ENCODE data around the gene SYT8. TPM values are rescaled to one million over a fixed set of nuclear protein-coding genes. Genes with fewer than 3 reads are reported as not detected.

SYT8 gene
- total and polyA plus RNA-seq, 2 of the 8 experiments (the other 6 are each of a cell fraction or from before 2014, with no cell fraction given) = not detected

DNA sequence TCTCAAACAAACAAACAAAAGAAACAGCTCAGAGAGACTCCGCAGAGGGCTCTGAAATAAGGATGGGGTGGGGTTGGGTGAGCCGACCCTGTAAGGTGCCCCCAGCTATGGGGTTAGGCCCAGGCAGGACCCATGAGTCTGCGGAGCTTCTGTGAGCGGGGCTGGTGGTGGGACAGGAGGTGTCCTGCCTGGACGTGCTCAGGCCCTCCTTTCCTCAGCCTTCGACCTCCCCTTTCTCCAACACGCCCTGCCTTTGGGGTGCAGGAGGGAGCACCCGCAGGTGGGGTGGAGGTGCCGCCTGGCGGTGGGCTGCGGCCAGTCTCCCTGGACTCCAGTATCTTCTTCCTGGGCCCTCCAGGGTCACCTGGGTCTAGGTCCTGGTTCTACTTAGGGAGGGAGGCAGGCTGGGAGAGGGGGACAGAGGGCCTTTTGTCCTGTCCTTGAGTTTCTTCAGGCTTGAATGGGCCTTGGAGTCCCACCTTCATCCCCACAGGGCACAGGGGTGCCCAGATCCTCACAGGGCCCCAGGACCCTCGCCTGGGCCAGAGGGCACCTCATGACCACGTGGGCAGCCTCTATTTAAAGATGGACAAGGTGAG, 44.7 kb downstream of the SYT8 start:
- H3K56ac ChIP-seq (replicated peaks; ENCODE audit: insufficient read length, low read depth, low read length) = no peak overlapping the region
- no peak overlapping the region for H3K23ac ChIP-seq (ENCODE audit: insufficient read length)
- no peak overlapping the region for H3K9ac ChIP-seq (replicated peaks in 1 of 4; ENCODE audit: extremely low read depth in 1 of 4, low read depth in 3 of 4, low read length in 3 of 4)
- CTCF ChIA-PET (ENCODE audit: partially characterized antibody) = interaction anchor here (0.7 to 5.5 kb wide), 8 partner anchors 8 to 285 kb away, joined by 3 to 156 read pairs (median 4); partner anchors contain the start of gene TNNT3
- no peak overlapping the region for H2BK15ac ChIP-seq (ENCODE audit: low read length)
- peaks cover 0 to 5% (median 2%) of the 10 kb centered on the region in 4 experiments; a peak in 3 of 7 replicates for H3K4me1 ChIP-seq (replicated peaks in 1 of 4; ENCODE audit: control insufficient read depth in 3 of 4, insufficient read depth in 4 of 4, low read length in 3 of 4)
- no peak overlapping the region for H2BK5ac ChIP-seq (ENCODE audit: low read depth, low read length)
- no peaks in the 10 kb centered on the region for H3K79me1 ChIP-seq (ENCODE audit: low read depth, low read length)
- no peaks in the 10 kb centered on the region for H4K20me1 ChIP-seq (replicated peaks in 1 of 2; ENCODE audit: control insufficient read depth in 1 of 2, insufficient read depth in 2 of 2, low read length in 2 of 2)
- H3K4ac ChIP-seq (replicated peaks; ENCODE audit: insufficient read length, low read depth, low read length) = no peak overlapping the region
- H3K27ac ChIP-seq (ENCODE audit: low read depth, low read length) = no peak overlapping the region
- no peak overlapping the region for H3K18ac ChIP-seq (ENCODE audit: extremely low read depth, low read length)
- H4K8ac ChIP-seq (ENCODE audit: extremely low read depth, insufficient read depth, low read length) = peak overlapping the region; percentile 51; the same call in 1 of the 2 replicates
- H3K9me3 ChIP-seq (ENCODE audit: insufficient read depth in 2 of 2, low read depth in 1 of 2, low read length in 1 of 2) = no peaks in the 10 kb centered on the region
- no peak overlapping the region for H4K5ac ChIP-seq (ENCODE audit: insufficient read length, low read depth, low read length)
- H2BK20ac ChIP-seq (ENCODE audit: low read length) = no peak overlapping the region
- no peak overlapping the region for H3K14ac ChIP-seq (ENCODE audit: insufficient read length)
- H2AK5ac ChIP-seq (ENCODE audit: low read depth, low read length) = no peak overlapping the region
- FAIRE-seq (no peak), DNase-seq (ENCODE audit: low read depth in 1 of 2, low spot score in 2 of 2) (no peak)
- POLR2A ChIA-PET (ENCODE audit: partially characterized antibody) = no interaction called here
- H3K4me2 ChIP-seq (ENCODE audit: insufficient read depth in 1 of 2, low read depth in 2 of 2, low read length in 2 of 2) = no peak overlapping the region
- H3K27me3 ChIP-seq (replicated peaks in 1 of 4; ENCODE audit: control insufficient read depth in 3 of 4, extremely low read depth in 1 of 4, insufficient read depth in 3 of 4, low read length in 3 of 4) = no peaks in the 10 kb centered on the region; a peak in 1 of 7 replicates
- no peak overlapping the region for H2BK12ac ChIP-seq (ENCODE audit: low read depth, low read length)
- 97% methylated on average over 10 of the region's 13 CpGs; no CpG with 5 or more reads in 1 of the 2 experiments for whole genome bisulfite sequencing, 2 experiments (ENCODE audit: extremely low coverage in 1 of 2, insufficient coverage in 1 of 2, insufficient read length in 1 of 2, insufficient replicate concordance in 2 of 2, low coverage in 1 of 2, low lambda C conversion rate in 2 of 2, missing lambda C conversion rate in 1 of 2)
- no peak overlapping the region for H4K91ac ChIP-seq (replicated peaks; ENCODE audit: insufficient read length, low read length)
- no peaks in the 10 kb centered on the region for H3K36me3 ChIP-seq (ENCODE audit: control insufficient read depth in 2 of 4, insufficient read depth in 4 of 4, low read length in 3 of 4)
- no peak overlapping the region for H2AFZ ChIP-seq (ENCODE audit: low read length)
- H2BK120ac ChIP-seq (replicated peaks; ENCODE audit: low read depth, low read length) = no peak overlapping the region
- H3K79me2 ChIP-seq (ENCODE audit: control insufficient read depth in 1 of 2, insufficient read depth in 2 of 2, low read length in 2 of 2) = no peaks in the 10 kb centered on the region
- no peak overlapping the region for H3K4me3 ChIP-seq (ENCODE audit: extremely low read depth in 1 of 4, insufficient read depth in 2 of 4, low read depth in 3 of 4, low read length in 4 of 4)
- peaks cover under 1% of the 10 kb centered on the region; the same call in 1 of the 2 replicates for H3K23me2 ChIP-seq (ENCODE audit: low read depth, low read length)
- TF ChIP-seq, protein P1, sequence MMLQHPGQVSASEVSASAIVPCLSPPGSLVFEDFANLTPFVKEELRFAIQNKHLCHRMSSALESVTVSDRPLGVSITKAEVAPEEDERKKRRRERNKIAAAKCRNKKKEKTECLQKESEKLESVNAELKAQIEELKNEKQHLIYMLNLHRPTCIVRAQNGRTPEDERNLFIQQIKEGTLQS (IDR thresholded peaks at IDR 0.05; ENCODE audit: insufficient read depth, low read depth, low read length) = no peak
- TF ChIP-seq RBBP5 (IDR thresholded peaks at IDR 0.05; ENCODE audit: borderline replicate concordance, low read depth, low read length) (no peak), CHD1 (IDR thresholded peaks at IDR 0.05; ENCODE audit: low read depth, low read length) (no peak), NRF1 (IDR thresholded peaks at IDR 0.05; ENCODE audit: low read depth, low read length) (no peak), FOSL1 (IDR thresholded peaks at IDR 0.05; ENCODE audit: insufficient read depth, low read depth, low read length) (no peak), CBX5 (IDR thresholded peaks at IDR 0.05; ENCODE audit: low read depth, low read length) (no peak), HDAC2 (IDR thresholded peaks at IDR 0.05; ENCODE audit: borderline replicate concordance in 1 of 2, low read depth in 2 of 2, low read length in 2 of 2) (no peak), POLR2A (IDR thresholded peaks at IDR 0.05; ENCODE audit: control extremely low read depth in 1 of 2, low read depth in 2 of 2, low read length in 2 of 2) (no peak), ASH2L (IDR thresholded peaks at IDR 0.05; ENCODE audit: low read length) (no peak)
- TF ChIP-seq, protein P2, sequence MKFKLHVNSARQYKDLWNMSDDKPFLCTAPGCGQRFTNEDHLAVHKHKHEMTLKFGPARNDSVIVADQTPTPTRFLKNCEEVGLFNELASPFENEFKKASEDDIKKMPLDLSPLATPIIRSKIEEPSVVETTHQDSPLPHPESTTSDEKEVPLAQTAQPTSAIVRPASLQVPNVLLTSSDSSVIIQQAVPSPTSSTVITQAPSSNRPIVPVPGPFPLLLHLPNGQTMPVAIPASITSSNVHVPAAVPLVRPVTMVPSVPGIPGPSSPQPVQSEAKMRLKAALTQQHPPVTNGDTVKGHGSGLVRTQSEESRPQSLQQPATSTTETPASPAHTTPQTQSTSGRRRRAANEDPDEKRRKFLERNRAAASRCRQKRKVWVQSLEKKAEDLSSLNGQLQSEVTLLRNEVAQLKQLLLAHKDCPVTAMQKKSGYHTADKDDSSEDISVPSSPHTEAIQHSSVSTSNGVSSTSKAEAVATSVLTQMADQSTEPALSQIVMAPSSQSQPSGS (IDR thresholded peaks at IDR 0.05; ENCODE audit: low read length) = no peak
